Activated T-cell treated with anti-CD3 and anti-CD28 coated beads for 24 hours (primary cell): ENCODE measurements around the gene SATL1.
"Not testable (repeated sequence)": the region's sequence is repeated elsewhere in the genome, so short reads cannot be mapped to it uniquely, and the experiment has no call there.

Experiments used
- DNase-seq: peaks from one replicate; pipeline ENCODE4 v3.0.0-alpha.2; 2020; ENCODE audit warnings: low read depth

The SATL1 gene

DNA sequence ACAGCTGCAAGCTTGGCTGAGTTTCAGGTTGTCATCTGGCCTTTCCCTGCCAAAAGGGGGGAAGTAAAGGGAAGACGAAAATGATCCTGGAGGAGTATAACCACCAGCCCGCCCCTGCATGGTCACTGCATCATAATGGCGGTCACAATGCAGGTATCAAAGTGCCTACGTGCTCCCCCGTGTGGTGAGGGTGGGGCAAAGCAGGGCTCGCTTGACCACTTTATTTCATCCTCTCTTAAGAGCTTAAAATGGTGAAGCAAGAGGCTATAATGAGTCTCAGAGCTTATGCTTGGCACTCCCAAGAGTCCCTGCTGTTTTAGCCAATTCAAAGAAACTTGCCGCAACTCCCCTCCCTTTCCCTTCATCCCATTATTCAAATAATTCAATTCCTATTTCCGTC lies 134.3 kb downstream of the SATL1 start:
- DNase-seq, result no peak

DNA sequence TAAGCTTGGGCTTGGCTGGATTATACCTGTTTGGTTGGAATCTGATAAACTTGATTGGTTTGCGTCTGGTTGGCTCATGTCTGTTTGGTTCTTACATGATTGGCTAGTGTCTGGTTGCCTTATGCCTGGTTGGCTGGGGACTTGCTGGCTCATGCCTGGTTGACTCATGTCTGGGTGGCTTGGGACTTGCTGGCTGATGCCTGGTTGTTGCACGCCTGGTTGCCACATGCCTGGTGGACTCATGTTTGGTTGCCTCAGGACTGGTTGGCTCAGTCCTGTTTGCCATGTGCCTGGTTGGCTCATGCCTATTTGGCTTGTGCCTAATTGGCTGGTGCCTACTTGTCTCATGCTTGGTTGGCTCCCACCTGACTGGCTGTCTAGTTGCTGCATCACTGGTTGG lies 135.4 kb downstream of the SATL1 start:
- no peak for DNase-seq

DNA sequence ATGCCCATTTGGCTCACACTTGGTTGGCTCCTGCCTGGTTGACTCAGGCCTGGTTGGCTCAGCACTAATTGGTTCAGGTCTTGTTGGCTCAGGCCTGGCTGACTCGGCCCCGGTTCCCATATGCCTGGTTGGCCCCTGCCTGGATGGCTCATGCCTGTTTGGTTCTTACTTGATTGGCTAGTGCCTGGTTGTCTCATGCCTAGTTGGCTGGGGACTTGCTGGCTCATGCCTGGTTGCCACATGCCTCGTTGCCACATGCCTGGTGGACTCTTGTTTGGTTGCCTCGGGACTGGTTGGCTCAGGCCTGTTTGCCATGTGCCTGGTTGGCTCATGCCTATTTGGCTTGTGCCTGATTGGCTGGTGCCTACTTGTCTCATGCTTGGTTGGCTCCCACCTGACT lies 136.2 kb downstream of the SATL1 start:
- no peak for DNase-seq

DNA sequence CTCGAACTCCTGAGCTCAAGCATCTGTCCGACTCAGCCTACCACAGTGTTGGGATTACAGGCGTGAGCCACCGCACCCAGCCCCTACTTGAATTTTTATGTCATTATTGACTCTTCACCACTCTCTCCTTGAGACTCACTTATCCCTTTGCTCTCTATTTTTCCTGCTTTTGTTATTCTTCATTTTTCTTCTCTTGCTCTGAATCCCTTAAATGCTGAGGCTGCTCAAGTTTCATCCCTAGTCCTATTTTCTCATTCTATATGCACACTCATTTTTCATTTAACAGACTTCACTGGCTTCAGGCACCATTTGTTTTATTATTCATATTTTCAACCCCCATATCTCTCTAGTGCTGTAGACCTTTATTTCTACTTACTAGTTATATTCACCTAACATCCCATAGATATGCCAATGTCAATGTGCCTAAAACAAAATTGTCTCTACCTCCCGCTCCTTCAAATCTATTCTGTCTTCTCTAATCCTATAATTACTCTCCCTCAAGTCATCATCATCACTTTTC lies 154.2 kb downstream of the SATL1 start:
- DNase-seq, result no peak

DNA sequence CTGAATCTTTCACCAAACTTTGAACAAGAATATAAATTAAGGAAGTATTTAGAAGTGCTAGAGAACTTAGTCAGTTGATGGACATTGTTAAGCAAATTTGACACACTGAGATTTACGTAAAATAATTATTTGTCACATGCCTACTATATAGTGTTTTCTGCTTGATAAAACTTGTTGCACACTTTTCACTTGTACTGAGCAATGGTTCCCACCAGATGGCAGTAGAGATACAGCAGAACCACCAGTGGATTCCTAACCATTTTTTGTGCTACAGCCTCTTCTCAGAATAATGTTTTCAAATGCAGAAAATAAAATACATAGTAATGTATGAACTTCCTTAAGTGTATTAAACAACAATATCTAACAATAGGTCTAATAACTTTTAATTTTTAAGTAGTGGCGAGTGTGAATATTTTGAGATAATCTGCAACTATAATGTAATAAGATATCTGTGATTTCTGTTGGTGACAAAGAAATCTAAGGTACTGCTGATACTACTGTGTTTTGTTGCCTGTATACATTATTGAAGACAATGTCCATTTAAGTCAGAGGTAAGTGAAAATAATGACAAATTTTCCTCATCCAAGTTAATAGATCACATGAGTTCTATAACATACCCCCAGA lies 158.7 kb downstream of the SATL1 start:
- no peak for DNase-seq

GRCh38 chrX:85077247-85077646 lies 166.3 kb downstream of the SATL1 start:
- DNase-seq, result not testable (repeated sequence)

- no peak for DNase-seq
Observed at GRCh38 chrX:85065512-85066198, 177.9 kb downstream of the SATL1 start.

GRCh38 chrX:85052636-85053343 lies 190.8 kb downstream of the SATL1 start:
- DNase-seq, result no peak

- no peak for DNase-seq
Observed at GRCh38 chrX:85052205-85052604, 191.4 kb downstream of the SATL1 start.

DNA sequence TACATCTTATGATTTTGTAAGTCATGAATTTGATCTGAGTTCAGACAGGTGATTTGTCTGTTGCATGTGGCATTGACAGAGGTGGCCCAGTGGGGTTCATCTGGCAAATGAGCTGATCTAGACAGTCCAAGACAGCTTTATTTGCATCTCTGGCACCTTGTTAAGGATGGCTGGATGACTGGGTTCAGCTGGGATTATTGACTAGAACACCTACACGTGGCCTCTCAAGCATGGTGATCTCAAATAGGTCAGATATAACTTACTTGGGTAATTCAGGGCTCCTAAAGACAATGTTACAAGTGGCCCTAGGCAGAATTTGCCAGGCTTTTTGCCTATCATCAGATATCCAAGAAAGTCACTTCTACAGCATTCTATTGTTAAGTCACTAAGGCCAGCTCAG lies 192.0 kb downstream of the SATL1 start:
- DNase-seq, result no peak
